HCT116 (cell line): Measurements from ENCODE around the gene RAB27B.

ENCODE experiments used
- EZH2 ChIP-seq: fragments of 200-600 bp; sonication (generic); IDR thresholded peaks from 2 replicates; pipeline ENCODE4 v1.6.1; 2017; ENCODE audit warnings: antibody characterized with exemption, mixed run types
- POLR2A ChIP-seq: IDR thresholded peaks from 2 replicates; pipeline ENCODE4 v1.7.0; 2011; ENCODE audit warnings: borderline replicate concordance; ENCODE audit not compliant: insufficient read depth, insufficient read length; ENCODE audit errors: extremely low read depth
- SP1 ChIP-seq: IDR thresholded peaks from 2 replicates; pipeline ENCODE4 v1.6.1; 2012; ENCODE audit warnings: low read depth
- TF ChIP-seq, protein P1 (sequence below), 3 experiments: fragments of 200-600 bp in 1 of 3; sonication (generic) in 1 of 3; IDR thresholded peaks in 2 of 3; conservative IDR thresholded peaks in 1 of 3; 2 replicates each; pipeline ENCODE4 v1.5.1; 2012 to 2017; ENCODE audit warnings: low read depth in 2 of 3, low read length in 2 of 3, antibody characterized with exemption in 1 of 3, borderline replicate concordance in 1 of 3, control low read depth in 1 of 3, mild to moderate bottlenecking in 1 of 3, mixed read lengths in 1 of 3, mixed run types in 1 of 3, moderate library complexity in 1 of 3; ENCODE audit not compliant: insufficient read depth in 1 of 3
- TF ChIP-seq, protein P2 (sequence below): IDR thresholded peaks from 2 replicates; pipeline ENCODE4 v1.6.1; 2012

DNA sequence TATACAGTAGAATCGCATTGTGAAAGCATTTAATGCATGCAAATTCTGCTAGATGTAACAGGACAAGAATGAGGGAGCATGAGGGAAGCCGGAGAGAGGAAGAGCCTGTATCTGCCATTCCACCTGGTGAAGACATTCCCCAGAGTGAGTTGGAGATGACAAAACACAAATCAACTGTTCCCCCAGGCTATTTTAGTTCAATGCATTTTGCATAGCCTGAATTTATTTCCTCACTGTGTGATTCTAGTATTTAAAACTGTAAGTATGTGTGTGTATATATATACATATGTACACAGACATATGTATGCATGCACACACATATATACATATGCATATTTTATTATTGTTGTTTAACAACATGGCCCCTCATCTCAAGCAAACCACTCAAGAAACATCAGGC, 76.3 kb downstream of the RAB27B start:
- TF ChIP-seq, protein P1, sequence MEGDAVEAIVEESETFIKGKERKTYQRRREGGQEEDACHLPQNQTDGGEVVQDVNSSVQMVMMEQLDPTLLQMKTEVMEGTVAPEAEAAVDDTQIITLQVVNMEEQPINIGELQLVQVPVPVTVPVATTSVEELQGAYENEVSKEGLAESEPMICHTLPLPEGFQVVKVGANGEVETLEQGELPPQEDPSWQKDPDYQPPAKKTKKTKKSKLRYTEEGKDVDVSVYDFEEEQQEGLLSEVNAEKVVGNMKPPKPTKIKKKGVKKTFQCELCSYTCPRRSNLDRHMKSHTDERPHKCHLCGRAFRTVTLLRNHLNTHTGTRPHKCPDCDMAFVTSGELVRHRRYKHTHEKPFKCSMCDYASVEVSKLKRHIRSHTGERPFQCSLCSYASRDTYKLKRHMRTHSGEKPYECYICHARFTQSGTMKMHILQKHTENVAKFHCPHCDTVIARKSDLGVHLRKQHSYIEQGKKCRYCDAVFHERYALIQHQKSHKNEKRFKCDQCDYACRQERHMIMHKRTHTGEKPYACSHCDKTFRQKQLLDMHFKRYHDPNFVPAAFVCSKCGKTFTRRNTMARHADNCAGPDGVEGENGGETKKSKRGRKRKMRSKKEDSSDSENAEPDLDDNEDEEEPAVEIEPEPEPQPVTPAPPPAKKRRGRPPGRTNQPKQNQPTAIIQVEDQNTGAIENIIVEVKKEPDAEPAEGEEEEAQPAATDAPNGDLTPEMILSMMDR (IDR thresholded peaks at IDR 0.05 in 2 of 3, conservative IDR thresholded peaks at IDR 0.05 in 1 of 3; ENCODE audit: borderline replicate concordance in 1 of 3, insufficient read depth in 1 of 3, low read depth in 2 of 3, low read length in 2 of 3) = no peak
- TF ChIP-seq SP1 = no peak
- TF ChIP-seq POLR2A = no peak
- TF ChIP-seq, protein P2, sequence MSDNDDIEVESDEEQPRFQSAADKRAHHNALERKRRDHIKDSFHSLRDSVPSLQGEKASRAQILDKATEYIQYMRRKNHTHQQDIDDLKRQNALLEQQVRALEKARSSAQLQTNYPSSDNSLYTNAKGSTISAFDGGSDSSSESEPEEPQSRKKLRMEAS = no peak
- no peak for TF ChIP-seq EZH2
